GM10266 (cell line): Measurements from ENCODE around the gene FAM217A.

Experiments
- DNase-seq: peaks from one replicate; pipeline ENCODE4 v3.0.0; 2012; ENCODE audit errors: extremely low spot score
- TF ChIP-seq, protein P1 (sequence below): IDR thresholded peaks from 2 replicates; pipeline ENCODE4 v1.5.1; 2012; ENCODE audit warnings: mild to moderate bottlenecking, low read depth; ENCODE audit not compliant: control insufficient read depth, insufficient read depth; ENCODE audit errors: missing control alignments

Gene FAM217A

DNA sequence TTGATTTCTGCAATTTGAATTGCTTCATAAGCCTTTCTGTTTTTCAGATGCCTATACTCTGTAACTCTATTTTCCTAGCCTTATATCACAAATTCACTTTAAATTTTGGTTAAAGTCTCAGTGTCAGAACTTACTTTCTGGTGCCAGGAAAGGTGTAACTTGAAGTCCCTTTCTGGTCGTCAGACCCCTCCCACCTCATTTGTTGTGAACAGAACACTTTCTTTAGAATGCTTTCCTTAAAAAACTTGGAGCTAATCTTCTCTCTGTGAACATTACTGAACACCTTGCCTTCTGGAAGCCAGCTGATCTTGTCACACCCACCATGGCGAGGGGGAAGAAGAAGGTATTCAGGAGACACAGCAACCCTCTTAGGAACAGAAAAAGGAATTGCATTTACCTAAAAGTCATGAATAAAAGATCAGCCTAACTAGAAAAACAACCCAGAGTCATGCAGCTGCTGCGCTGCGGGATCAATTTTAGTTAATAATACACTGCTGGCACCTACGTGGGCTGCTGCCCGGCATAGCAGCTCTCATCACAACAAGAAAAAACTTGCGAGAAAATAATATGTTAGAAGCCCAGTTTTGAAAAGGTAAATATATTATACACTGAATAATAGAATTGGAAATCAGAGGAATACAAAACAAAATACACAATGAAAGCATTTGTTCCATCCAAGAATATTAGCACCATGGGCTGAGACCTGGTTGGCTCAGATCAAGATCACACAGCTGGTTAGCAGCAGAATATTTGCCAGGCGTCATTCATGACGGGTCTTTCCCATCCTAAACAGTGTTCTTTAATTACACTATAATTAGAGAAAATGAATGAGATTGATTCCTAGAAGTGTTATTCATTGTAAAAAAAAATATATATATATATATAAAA lies 5.8 kb upstream of the FAM217A start:
- no peak for DNase-seq
- TF ChIP-seq, protein P1, sequence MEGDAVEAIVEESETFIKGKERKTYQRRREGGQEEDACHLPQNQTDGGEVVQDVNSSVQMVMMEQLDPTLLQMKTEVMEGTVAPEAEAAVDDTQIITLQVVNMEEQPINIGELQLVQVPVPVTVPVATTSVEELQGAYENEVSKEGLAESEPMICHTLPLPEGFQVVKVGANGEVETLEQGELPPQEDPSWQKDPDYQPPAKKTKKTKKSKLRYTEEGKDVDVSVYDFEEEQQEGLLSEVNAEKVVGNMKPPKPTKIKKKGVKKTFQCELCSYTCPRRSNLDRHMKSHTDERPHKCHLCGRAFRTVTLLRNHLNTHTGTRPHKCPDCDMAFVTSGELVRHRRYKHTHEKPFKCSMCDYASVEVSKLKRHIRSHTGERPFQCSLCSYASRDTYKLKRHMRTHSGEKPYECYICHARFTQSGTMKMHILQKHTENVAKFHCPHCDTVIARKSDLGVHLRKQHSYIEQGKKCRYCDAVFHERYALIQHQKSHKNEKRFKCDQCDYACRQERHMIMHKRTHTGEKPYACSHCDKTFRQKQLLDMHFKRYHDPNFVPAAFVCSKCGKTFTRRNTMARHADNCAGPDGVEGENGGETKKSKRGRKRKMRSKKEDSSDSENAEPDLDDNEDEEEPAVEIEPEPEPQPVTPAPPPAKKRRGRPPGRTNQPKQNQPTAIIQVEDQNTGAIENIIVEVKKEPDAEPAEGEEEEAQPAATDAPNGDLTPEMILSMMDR: no peak

DNA sequence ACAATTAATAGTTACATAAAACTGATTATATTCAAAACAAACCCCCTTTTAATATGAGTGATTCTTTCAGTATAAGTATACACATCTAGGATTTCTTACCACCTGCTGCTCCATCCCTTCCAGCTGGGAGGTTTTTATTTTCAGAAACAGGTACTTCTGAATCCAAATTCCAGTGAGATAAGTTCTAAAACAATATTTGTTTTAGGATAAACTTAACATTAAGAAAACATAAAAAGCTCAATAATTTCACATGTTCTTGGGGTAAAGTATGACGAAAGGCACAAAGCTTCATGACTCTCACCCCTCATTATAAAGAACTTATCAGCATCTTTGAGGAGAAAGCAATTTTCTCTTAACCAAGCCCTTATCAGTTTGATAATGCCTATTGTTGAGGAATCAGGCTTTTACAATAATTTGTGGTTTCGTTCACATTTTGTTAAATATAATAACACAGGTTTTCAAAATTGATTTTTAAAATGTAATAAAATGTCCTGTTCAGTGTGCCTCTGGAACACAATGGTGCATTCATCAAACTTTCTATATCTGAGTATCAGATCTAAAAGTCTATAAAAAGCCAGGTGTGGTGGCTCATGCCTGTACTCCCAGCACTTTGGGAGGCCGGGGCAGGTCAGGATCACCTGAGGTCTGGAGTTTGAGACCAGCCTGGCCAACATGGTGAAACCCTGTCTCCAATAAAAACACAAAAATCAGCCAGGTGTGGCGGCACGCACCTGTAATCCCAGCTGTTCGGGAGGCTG lies 4.3 kb downstream of the FAM217A start:
- DNase-seq: no peak
- TF ChIP-seq, protein P1: no peak

DNA sequence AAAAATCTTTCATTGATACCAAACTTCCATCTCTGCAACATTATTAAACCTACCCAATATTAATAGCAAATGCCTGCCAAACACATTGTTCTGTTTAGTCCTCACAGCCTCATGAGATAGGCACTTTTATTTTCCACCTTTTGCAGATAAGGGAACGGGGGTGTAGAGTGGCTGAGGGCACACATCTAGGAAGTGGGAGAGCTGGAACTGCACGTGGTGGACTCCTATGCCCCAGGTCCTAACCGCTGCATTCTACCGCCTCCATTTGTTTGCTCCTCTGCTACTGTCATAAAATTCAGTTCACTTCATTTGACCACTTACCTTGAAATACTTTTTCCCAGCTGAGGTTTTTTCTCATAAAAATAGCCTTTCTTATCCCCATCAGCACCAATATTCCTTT lies 7.6 kb downstream of the FAM217A start:
- TF ChIP-seq, protein P1: no peak
- DNase-seq: no peak

DNA sequence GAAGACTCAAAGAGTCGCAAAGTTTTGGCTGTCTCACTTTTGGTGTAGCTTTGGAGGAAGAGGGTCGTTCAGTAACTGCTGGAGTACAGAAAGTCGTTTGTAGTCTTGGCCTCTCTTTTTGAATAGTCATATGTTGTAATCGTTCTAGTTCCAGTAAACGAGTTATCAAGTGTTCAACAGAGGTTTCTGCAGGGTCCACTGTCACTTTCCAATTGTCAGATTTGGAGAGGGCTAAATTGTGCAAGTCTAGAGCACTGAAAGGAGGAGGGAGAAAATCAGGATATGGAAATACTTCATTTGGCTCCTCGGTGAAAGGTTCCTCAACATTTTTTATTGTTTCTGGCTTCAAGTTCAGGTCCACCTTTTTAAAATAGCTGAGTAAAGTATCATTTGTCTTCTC lies 9.7 kb downstream of the FAM217A start:
- no peak for DNase-seq
- TF ChIP-seq, protein P1: no peak

DNA sequence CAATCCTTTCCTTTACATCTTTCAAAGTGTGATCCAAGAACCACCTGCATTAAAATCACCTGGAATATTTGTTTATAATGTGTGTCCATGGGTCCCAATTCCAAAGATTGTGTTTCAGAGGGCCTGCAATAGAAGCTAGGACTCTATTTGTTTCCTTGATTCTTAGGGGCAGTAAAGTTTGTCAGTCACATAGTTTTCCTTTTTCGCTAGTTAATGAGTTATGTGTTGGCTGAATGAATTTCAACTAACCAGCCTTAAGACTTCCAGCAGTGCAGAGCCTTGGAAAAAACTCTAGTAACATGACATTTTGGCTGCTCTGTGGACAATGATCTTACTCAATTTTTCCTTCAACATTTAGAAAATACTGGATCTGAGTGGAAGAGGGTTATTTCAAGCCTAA lies 11.3 kb downstream of the FAM217A start:
- DNase-seq: no peak

DNA sequence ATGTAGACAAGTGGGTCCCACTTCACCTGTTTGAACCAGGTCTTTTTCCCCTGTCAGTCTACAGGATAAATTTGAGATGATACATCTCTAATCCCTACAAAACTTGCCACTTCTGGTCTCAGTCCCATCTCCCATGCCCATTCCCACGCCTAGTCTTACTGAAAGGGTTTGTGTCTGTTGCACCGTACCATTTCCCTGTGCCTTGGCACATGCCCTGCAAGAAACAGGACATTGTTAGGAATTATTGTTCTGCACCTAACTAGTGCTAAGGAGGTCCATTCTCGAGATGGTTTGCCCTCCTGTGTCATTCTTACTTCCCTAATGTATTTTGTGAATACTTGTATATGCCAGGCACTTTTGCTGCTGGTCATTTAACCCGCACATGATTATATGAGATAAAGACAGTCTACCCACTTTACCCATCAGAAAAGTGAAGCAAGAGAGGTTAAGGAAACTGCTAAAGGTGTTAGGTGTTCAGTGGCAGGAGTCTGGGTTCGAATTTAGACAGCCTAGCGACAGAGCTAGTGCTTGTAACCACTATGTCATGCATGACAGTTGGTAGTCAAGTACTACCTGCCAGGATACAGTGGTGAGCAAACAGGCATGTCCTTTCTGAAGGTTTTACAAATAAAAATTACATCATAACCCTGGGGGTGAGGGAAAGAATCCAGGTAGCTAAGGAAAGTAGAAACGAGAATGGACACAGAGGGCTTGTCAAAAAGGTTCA lies 12.7 kb downstream of the FAM217A start:
- no peak for DNase-seq
- TF ChIP-seq, protein P1: no peak

More for the DNA sequence above, 11.3 kb downstream of the FAM217A start:
- TF ChIP-seq, protein P1: no peak
